Stimulated activated naive CD8-positive, alpha-beta T cell treated with anti-CD3 and anti-CD28 coated beads, Interleukin-15, amount 100 ng/mL, for 72 hours (primary cell): Measurements from ENCODE around the gene ZNF57.
"Not testable (repeated sequence)": the region's sequence is repeated elsewhere in the genome, so short reads cannot be mapped to it uniquely, and the experiment has no call there.

Experiments
- ATAC-seq: fragments of 150-1000 bp; cut with Tn5 transposase; 2 replicates; pipeline ENCODE4 v1.10.0; 2021; ENCODE audit warnings: mild to moderate bottlenecking, moderate library complexity
- DNase-seq, 2 donors: peaks; one replicate each; pipeline ENCODE4 v3.0.0; 2021 to 2022
- H3K27ac Mint-ChIP-seq, 2 donors: one replicate each; pipeline ENCODE4 v1.8.0; 2022; ENCODE audit warnings: mild to moderate bottlenecking in 2 of 2, mixed read lengths in 2 of 2, moderate library complexity in 2 of 2
- H3K27me3 Mint-ChIP-seq: one replicate; pipeline ENCODE4 v1.8.0; 2022; ENCODE audit warnings: mixed read lengths
- H3K4me1 Mint-ChIP-seq: one replicate; pipeline ENCODE4 v1.8.0; 2022; ENCODE audit warnings: mild to moderate bottlenecking, mixed read lengths
- H3K4me3 Mint-ChIP-seq, 2 donors: one replicate each; pipeline ENCODE4 v1.8.0; 2022; ENCODE audit warnings: mild to moderate bottlenecking in 2 of 2, mixed read lengths in 2 of 2, moderate library complexity in 1 of 2
- H3K9me3 Mint-ChIP-seq, 2 donors: one replicate each; pipeline ENCODE4 v1.8.0; 2022; ENCODE audit warnings: mixed read lengths in 2 of 2

Gene ZNF57

DNA sequence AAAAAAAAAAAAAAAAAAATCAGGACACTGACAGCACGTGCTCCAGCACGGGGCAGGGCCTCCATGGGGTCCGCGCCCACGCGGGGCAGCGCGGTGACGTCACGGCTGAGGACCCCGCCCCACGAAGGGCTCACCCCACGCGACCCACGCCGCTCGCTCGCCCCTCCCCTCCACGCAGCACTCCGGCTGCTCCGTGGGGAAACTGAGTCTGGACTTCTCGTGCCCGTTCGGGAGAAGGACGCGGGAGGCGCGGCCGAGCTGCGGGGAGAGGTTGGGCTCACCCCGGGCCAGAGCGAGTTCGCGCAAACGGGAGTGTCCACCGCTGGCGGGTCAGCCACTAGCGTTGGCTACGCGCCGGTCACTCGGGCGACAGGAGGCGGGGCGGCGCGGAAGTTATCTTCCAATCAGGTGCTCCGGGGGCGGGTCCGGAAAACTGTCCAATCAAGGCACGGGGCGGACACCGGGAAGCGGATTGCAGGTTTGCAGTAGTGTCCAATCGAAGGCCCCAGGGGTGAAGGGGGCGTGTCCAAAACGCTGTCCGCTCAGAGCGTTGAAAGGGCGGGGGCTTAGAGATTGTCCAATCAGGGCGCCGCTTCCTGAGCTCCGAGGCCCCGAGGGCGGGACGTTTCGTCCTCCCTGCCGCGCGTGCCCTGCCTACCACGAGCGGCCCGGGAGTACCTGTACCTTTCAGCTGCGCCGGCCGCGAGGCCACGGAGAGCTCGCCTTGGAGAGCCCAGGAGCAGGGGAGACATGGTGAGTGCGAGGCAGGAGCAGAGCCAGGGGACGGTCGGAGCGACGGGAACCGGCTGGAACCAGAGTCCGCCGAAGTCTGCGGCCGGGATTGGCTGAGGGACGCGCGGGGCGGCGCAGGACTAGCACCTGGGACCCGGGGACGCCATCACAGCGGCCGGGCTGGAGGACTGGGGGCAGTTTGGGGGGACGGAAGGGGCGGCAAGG, at the start of gene ZNF57:
TSS of gene ZNF57 (plus strand) at position 633 of the 957 bp plus-strand sequence. CDS start at position 751, 118 bp downstream.
- DNase-seq = peak; percentile 95 to 99

DNA sequence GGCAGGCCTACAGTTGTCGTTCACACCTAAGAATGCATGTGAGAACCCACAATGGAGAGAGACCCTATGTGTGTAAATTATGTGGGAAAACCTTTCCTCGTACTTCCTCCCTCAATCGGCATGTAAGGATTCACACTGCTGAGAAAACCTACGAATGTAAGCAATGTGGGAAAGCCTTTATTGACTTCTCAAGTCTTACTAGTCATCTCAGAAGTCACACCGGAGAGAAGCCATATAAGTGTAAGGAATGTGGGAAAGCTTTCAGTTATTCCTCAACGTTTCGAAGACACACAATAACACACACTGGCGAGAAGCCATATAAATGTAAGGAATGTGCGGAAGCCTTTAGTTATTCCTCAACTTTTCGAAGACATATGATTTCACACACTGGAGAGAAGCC, 48.1 kb upstream of the ZNF57 start:
- Mint-ChIP-seq H3K4me1 (peaks cover 27% of the 10 kb centered on the region), H3K27me3 (no peaks in the 10 kb centered on the region), H3K27ac (peak overlapping the region in 1 of 2 donors; percentile 20), H3K9me3 (peaks cover 43 to 54% of the 10 kb centered on the region in 2 donors), H3K4me3 (no peak overlapping the region)
- no peak for ATAC-seq
- no peak for DNase-seq

More for the DNA sequence above, at the start of gene ZNF57:
- peak within 1 kb of the TSS; percentile 98 to 100 for H3K4me3 Mint-ChIP-seq
- H3K27ac Mint-ChIP-seq = peak within 1 kb of the TSS; percentile 97 to 98
- H3K4me1 Mint-ChIP-seq = peaks cover 34% of the 10 kb centered on the region
- peaks cover 9 to 20% of the 10 kb centered on the region in 2 donors for H3K9me3 Mint-ChIP-seq
- no peaks in the 10 kb centered on the region for H3K27me3 Mint-ChIP-seq
- peak; percentile 99 for ATAC-seq

DNA sequence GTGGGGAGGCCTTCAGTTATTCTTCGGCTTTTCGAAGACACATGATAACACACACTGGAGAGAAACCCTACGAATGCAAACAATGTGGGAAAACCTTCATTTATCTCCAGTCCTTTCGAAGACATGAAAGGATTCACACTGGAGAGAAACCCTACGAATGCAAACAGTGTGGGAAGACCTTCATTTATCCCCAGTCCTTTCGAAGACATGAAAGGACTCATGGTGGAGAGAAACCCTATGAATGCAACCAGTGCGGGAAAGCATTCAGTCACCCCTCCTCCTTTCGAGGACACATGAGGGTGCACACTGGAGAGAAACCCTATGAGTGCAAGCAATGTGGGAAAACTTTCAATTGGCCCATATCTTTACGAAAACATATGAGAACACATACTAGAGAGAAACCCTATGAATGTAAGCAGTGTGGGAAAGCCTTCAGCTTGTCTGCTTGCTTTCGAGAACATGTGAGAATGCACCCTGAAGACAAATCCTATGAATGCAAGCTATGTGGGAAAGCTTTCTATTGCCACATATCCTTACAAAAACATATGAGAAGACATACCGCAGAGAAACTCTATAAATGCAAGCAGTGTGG, 47.6 kb upstream of the ZNF57 start:
- Mint-ChIP-seq H3K9me3 (peaks cover 43 to 55% of the 10 kb centered on the region in 2 donors), H3K4me1 (peaks cover 27% of the 10 kb centered on the region), H3K4me3 (no peak overlapping the region), H3K27ac (no peak overlapping the region), H3K27me3 (no peaks in the 10 kb centered on the region)
- ATAC-seq = no peak
- no peak for DNase-seq

DNA sequence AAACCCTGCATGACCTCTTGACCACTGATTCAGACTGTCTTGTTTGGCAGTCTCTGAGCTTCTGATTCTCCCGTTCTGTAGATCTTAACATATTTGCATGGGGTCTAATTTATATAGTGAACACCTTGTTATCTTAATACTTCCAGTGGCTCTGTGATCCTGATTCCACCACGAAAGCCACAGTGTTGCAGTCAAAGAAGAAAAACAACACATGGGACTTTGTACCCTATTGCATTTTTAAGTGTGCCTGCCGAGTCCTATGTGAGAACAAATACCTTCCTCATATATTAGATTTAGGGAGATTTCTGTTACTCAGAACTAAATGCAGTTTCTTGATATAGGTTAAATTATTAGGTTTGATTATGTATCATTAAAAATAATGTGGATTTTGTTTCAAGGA, 45.9 kb upstream of the ZNF57 start:
- H3K9me3 Mint-ChIP-seq = peaks cover 43 to 67% of the 10 kb centered on the region in 2 donors
- H3K27me3 Mint-ChIP-seq = no peaks in the 10 kb centered on the region
- DNase-seq (no peak), ATAC-seq (no peak)
- H3K27ac Mint-ChIP-seq = no peak overlapping the region
- H3K4me1 Mint-ChIP-seq = peaks cover 34% of the 10 kb centered on the region
- H3K4me3 Mint-ChIP-seq = no peak overlapping the region

DNA sequence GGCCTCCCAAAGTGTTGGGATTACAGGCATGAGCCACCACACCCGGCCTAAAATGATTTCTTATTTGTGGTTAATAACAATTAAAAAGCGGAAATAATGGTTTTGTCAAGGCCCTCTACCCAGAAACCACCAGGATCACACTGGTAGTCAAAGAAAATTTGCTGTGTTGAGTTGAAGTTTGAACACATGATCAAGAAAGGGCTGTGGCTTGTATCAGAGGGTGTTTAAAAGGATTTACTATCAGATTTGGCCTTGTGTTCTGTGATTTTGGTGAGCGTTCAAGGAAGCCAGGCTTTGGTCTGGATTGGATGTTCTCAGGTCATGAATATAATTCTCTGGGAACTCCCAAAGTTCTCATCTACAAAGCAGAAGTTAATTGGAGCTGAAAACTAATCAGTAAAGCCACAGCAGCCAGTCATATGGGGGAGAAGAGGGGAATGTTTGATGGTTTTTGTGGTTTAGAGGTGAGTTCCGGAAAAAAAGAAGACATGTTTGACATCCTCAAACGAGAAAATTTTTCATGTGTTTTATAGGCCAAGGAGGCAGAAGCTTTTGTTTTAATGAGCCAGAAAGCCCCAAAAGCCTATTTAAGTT, 44.2 kb upstream of the ZNF57 start:
- no peaks in the 10 kb centered on the region for H3K27me3 Mint-ChIP-seq
- no peak for DNase-seq
- H3K4me3 Mint-ChIP-seq = peak overlapping the region in 1 of 2 donors; percentile 37
- H3K9me3 Mint-ChIP-seq = peaks cover 29 to 50% of the 10 kb centered on the region in 2 donors
- H3K4me1 Mint-ChIP-seq = peaks cover 25% of the 10 kb centered on the region
- ATAC-seq = peak; percentile 60
- H3K27ac Mint-ChIP-seq = no peak overlapping the region

DNA sequence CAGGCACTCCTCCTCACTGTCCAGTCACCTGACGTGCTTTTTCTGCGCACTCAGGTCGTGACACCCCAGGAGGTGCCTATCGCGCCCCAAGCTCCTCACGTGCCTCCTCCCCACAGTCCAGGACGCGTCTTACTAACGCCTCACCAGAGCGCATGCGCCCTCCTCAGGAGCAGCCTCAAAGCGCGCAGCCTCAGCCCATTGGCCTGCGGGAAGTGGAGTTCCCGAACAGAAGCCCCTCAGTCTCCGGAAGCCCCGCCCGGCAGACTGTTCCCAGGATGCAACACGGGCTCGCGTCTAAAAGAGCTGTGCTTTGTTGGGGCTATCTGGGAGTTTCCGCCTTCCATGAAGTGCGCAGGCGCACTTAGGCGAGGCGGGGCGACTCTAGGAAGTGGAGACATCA, 41.9 kb upstream of the ZNF57 start:
- no peak for ATAC-seq
- H3K27ac Mint-ChIP-seq = no peak overlapping the region
- peaks cover 11 to 28% of the 10 kb centered on the region in 2 donors for H3K9me3 Mint-ChIP-seq
- no peaks in the 10 kb centered on the region for H3K27me3 Mint-ChIP-seq
- no peak overlapping the region for H3K4me3 Mint-ChIP-seq
- peaks cover 25% of the 10 kb centered on the region for H3K4me1 Mint-ChIP-seq
- DNase-seq = no peak

DNA sequence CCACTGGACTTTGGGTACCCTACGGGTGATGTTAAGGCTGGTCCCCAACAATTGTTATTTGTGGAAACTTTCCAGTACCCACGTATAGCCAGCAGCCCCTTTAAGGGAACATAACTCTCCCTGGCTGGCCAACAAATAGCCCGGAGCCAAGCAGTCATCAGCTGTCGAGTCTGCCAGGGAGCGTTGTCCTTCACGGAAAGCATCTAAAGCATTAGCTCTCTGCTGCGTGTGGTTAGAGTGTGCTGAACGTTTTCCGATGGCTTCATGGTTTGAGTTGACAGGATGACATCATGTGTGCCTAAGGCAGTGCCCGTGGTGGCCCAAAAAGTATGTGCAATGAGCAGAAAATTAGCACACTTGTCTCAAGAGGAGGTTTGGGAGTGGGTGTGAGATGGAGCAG, 36.9 kb upstream of the ZNF57 start:
- DNase-seq (no peak), ATAC-seq (no peak)
- Mint-ChIP-seq H3K9me3 (peaks cover 0 to 15% of the 10 kb centered on the region in 2 donors), H3K4me1 (peaks cover 9% of the 10 kb centered on the region), H3K27ac (no peak overlapping the region), H3K4me3 (no peak overlapping the region), H3K27me3 (peaks cover 15% of the 10 kb centered on the region)

DNA sequence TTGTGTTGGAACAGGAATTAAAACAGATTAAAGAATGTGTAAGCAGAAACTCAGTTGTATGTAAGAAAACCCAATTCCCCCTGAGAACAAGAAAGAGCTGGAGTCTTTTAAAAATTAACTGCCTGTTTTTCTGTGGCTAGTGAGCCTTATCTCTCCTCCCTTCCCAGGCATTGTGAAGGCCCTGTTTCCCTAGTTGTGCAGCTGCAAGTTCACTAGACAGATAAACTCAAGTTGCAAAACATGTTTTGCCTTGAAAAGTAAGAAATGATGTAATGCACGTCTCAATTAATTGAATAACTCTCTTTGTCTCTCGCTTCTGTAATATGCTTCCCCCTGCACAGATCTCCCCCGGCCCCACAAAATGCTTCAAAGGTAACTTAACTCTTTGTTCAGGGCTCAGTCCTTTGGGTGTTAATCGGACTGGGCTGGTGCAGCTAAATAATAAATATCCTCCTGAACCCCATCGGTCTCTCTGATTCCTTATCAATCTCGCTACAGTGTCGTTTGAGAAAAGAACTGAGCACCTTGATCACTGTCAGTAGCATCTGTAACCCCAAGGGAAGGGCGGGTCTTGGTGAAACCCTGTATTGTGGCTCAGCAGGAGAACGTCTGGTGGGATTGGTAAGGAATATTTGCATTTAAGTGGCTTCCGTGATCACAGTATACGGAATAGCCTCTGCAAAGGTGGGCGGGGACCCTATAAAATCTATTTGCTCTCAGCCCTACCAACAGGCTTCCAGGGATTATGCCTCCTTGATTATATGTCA, 35.2 kb upstream of the ZNF57 start:
- ATAC-seq (no peak), DNase-seq (no peak)
- H3K27ac Mint-ChIP-seq = no peak overlapping the region
- H3K4me1 Mint-ChIP-seq = peaks cover 5% of the 10 kb centered on the region
- H3K9me3 Mint-ChIP-seq = peaks cover 0 to 8% of the 10 kb centered on the region in 2 donors
- H3K27me3 Mint-ChIP-seq = peaks cover 15% of the 10 kb centered on the region
- H3K4me3 Mint-ChIP-seq = no peak overlapping the region

DNA sequence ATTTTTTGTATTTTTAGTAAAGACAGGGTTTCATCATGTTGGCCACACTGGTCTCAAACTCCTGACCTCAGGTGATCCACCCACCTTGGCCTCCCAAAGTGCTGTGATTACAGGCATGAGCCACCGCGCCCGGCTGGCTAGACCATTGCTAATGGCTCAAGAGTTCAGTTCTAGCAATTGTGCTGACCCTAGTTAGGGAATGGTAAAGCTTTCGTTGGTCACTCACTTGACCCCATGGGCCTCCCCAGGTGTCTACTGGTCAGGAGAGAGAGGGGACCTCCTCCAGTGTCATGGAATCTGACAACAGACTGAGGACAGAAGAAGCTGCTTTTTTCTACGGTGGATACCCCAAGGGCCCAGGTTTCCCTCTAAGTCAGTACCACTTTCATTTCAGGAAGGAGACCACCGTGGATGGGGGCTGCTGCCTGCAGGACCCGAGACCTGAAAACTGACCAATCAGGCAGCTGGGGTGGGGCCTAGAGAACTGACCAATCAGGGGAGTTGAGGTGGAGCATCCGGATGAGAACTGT, 34.2 kb upstream of the ZNF57 start:
- no peak overlapping the region for H3K4me3 Mint-ChIP-seq
- peaks cover 6 to 8% of the 10 kb centered on the region in 2 donors for H3K9me3 Mint-ChIP-seq
- no peak for ATAC-seq
- H3K4me1 Mint-ChIP-seq = peaks cover 5% of the 10 kb centered on the region
- peaks cover 15% of the 10 kb centered on the region for H3K27me3 Mint-ChIP-seq
- no peak overlapping the region for H3K27ac Mint-ChIP-seq
- no peak for DNase-seq

DNA sequence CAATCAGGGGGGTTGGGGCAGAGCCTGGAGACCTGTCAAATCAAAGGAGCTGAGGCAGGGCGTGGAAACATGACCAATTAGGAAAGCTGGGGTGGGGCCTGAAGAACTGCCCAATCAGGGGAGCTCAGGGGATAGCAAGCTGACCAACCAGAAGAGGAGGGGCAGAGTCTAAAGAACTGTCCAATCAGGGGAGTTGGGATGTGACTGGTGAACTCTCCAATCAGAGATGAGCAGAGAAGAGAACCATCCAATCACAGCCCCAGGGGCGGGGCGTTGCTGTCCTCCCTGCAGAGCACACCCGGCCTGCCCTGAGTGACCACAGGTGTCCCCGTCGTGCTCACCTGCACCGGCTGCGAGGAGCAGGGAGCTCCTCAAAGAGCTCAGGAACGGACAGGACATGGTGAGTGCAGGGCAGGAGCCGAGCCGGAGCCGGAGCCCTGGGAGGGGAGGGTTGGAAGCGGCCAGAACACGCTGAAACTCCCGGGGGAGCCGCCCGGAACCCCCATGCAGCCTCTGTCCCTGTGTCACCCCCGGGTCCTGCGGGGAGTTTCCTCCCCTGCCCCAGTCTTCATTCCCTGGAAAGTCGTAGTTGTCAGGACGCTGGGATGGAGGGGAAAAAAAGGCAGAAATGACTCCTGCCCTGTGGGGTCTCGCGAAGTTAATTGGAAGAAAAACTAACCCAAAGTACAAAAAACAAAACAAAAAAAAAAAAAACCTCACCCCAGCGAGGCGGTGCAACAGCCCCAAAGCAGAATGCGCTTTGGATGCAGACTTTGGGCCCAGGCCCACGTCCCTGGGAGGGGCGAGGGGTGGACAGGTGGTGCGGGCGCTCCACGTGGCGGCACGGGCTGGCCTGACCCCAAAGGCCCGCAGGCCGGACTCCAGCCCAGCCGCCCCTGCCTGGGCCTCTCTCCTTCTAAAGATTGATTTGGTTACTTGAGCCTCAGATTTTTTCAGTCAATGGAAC, 33.4 kb upstream of the ZNF57 start, which contains the start of gene ZNF556:
TSS of gene ZNF556 (plus strand) at position 311 of the 967 bp plus-strand sequence. CDS start at position 398, 87 bp downstream.
- ATAC-seq = no peak
- H3K27me3 Mint-ChIP-seq = peaks cover 15% of the 10 kb centered on the region
- DNase-seq = no peak
- H3K27ac Mint-ChIP-seq = no peak within 1 kb of the TSS
- H3K9me3 Mint-ChIP-seq = peaks cover 8 to 9% of the 10 kb centered on the region in 2 donors
- H3K4me3 Mint-ChIP-seq = no peak within 1 kb of the TSS
- peaks cover 5% of the 10 kb centered on the region for H3K4me1 Mint-ChIP-seq

DNA sequence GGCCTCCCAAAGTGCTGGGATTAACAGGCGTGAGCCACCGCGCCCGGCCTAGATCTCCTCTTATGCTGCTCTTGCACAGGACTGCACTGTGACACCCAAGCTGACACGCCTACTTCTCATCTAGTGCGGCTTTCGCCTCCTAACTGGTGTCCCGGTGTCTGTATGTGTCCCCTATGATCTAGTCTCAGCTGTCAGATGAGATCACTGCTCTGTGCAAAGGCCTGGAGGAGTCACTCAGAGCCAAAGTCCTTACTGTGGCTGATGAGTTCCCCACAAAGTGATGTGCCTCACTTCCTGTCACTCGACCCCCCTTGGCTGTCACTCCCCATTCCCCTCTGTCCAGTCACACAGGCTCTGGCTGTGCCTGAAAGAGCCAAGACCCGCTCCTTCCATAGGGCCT, 31.1 kb upstream of the ZNF57 start:
- H3K4me1 Mint-ChIP-seq = peaks cover 5% of the 10 kb centered on the region
- peaks cover 15% of the 10 kb centered on the region for H3K27me3 Mint-ChIP-seq
- DNase-seq (no peak), ATAC-seq (no peak)
- H3K27ac Mint-ChIP-seq = no peak overlapping the region
- peaks cover 8 to 9% of the 10 kb centered on the region in 2 donors for H3K9me3 Mint-ChIP-seq
- H3K4me3 Mint-ChIP-seq = no peak overlapping the region

DNA sequence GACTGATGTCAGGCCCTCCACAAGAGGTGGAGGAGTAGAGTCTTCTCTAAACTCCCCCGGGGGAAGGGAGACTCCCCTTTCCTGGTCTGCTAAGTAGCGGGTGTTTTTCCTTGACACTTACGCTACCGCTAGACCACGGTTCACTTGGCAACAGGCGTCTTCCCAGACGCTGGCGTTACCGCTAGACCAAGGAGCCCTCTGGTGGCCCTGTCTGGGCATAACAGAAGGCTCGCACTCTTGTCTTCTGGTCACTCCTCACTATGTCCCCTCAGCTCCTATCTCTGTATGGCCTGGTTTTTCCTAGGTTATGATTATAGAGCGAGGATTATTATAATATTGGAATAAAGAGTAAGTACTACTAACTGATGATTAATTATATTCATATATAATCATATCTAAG, 28.6 kb upstream of the ZNF57 start:
- not testable (repeated sequence) for H3K27ac Mint-ChIP-seq, H3K4me1 Mint-ChIP-seq, H3K27me3 Mint-ChIP-seq, ATAC-seq, H3K4me3 Mint-ChIP-seq, H3K9me3 Mint-ChIP-seq
- DNase-seq = peak in 1 of 2 donors; percentile 31

DNA sequence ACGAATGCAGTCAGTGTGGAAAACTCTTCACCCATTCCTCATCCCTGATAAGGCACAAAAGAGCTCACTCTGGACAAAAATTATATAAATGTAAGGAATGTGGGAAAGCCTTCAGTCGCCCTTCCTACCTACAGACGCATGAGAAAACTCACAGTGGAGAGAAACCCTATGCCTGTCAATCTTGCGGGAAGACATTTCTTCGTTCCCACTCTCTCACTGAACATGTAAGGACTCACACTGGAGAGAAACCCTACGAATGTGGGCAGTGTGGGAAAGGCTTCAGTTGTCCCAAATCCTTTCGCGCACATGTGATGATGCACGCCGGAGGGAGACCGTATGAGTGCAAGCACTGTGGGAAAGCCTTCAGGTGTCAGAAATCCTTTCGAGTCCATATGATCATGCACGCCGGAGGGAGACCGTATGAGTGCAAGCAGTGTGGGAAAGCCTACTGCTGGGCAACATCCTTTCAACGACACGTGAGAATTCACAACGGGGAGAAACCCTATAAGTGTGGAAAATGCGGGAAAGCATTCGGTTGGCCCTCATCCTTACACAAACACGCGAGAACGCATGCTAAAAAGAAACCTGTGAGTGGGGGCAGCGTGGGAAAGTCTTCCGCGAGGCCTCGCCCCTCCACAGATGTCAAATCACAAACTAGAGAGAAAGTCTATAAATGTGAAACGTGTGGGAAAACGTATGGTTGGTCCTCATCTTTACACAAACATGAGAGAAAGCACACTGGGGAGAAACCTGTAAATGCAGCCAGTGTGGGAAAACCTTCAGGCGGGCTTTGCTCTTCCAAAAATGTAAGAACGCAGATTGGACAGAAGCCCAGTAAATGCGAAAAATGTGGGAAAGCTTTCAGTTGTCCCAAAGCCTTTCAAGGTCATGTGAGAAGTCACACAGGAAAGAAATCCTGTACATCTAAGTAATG, 23.1 kb upstream of the ZNF57 start:
- Mint-ChIP-seq H3K9me3 (peaks cover 0 to 14% of the 10 kb centered on the region in 2 donors), H3K27ac (no peak overlapping the region), H3K27me3 (no peaks in the 10 kb centered on the region), H3K4me1 (no peaks in the 10 kb centered on the region), H3K4me3 (no peak overlapping the region)
- ATAC-seq = no peak
- no peak for DNase-seq
